Mesenchymal stem cell (in vitro differentiated cells and primary cell): ENCODE results near the gene TP53BP2.
A peak's percentile ranks its signal among the peaks of the same experiment; 100 is the strongest.
"Not testable (repeated sequence)": the region's sequence is repeated elsewhere in the genome, so short reads cannot be mapped to it uniquely, and the experiment has no call there.

Source experiments
- DNase-seq: peaks from one replicate; pipeline ENCODE4 v3.0.0-alpha.2; 2013
- H2AFZ ChIP-seq: one replicate; pipeline ENCODE4 v1.6.1; 2013; ENCODE audit warnings: low read depth, mild to moderate bottlenecking, control low read depth, inconsistent platforms, low read length, moderate library complexity
- H2AK5ac ChIP-seq: 2 replicates; pipeline ENCODE4 v1.6.1; 2013; ENCODE audit warnings: low read length, moderate library complexity, mild to moderate bottlenecking, inconsistent platforms; ENCODE audit not compliant: severe bottlenecking
- H2BK120ac ChIP-seq: one replicate; pipeline ENCODE4 v1.6.1; 2013; ENCODE audit warnings: low read depth, mild to moderate bottlenecking, inconsistent platforms, low read length, moderate library complexity
- H2BK12ac ChIP-seq, 2 experiments: one replicate each; pipeline ENCODE4 v1.6.1; 2013; ENCODE audit warnings: inconsistent platforms in 2 of 2, low read length in 2 of 2, mild to moderate bottlenecking in 2 of 2, moderate library complexity in 2 of 2, control low read depth in 1 of 2
- H2BK15ac ChIP-seq: one replicate; pipeline ENCODE4 v1.6.1; 2013; ENCODE audit warnings: mild to moderate bottlenecking, low read depth, inconsistent platforms; ENCODE audit not compliant: poor library complexity, severe bottlenecking
- H2BK5ac ChIP-seq: 2 replicates; pipeline ENCODE4 v1.6.1; 2013; ENCODE audit warnings: low read depth, mild to moderate bottlenecking, low read length, control low read depth, inconsistent platforms; ENCODE audit not compliant: poor library complexity, severe bottlenecking
- H3K14ac ChIP-seq, 2 experiments: one replicate each; pipeline ENCODE4 v1.6.1; 2013; ENCODE audit warnings: inconsistent platforms in 2 of 2, low read length in 2 of 2, control low read depth in 1 of 2, mild to moderate bottlenecking in 1 of 2, moderate library complexity in 1 of 2
- H3K18ac ChIP-seq, 2 experiments: one replicate each; pipeline ENCODE4 v1.6.1; 2013; ENCODE audit warnings: inconsistent platforms in 2 of 2, low read length in 2 of 2, control low read depth in 1 of 2, low read depth in 1 of 2, mild to moderate bottlenecking in 1 of 2
- H3K23ac ChIP-seq, 2 experiments: one replicate each; pipeline ENCODE4 v1.6.1; 2013; ENCODE audit warnings: inconsistent platforms in 2 of 2, low read length in 2 of 2, mild to moderate bottlenecking in 2 of 2, moderate library complexity in 2 of 2, control low read depth in 1 of 2
- H3K27ac ChIP-seq: 2 replicates; pipeline ENCODE4 v1.5.1; 2013; ENCODE audit warnings: mild to moderate bottlenecking, moderate library complexity, low read length, control low read depth, inconsistent platforms; ENCODE audit not compliant: poor library complexity, severe bottlenecking
- H3K27me3 ChIP-seq, 2 experiments: 2 replicates each; pipeline versions ENCODE4 v1.6.1 to v1.7.0; 2013; ENCODE audit warnings: low read length in 2 of 2, mild to moderate bottlenecking in 2 of 2, moderate library complexity in 2 of 2, control low read depth in 1 of 2, inconsistent platforms in 1 of 2; ENCODE audit not compliant: control insufficient read depth in 1 of 2, insufficient read depth in 1 of 2
- H3K36me3 ChIP-seq, 2 experiments: 2 replicates each; pipeline versions ENCODE4 v1.6.1 to v1.7.0; 2013; ENCODE audit warnings: low read length in 2 of 2, control low read depth in 1 of 2, inconsistent platforms in 1 of 2, low read depth in 1 of 2, mild to moderate bottlenecking in 1 of 2; ENCODE audit not compliant: insufficient read depth in 2 of 2, control insufficient read depth in 1 of 2
- H3K4ac ChIP-seq, 2 experiments: one replicate each; pipeline ENCODE4 v1.6.1; 2013; ENCODE audit warnings: inconsistent platforms in 2 of 2, low read length in 2 of 2, mild to moderate bottlenecking in 2 of 2, moderate library complexity in 2 of 2, control low read depth in 1 of 2, low read depth in 1 of 2
- H3K4me1 ChIP-seq: 2 replicates; pipeline ENCODE4 v1.6.1; 2013; ENCODE audit warnings: low read depth, low read length, control low read depth; ENCODE audit not compliant: control insufficient read depth, insufficient read depth
- H3K4me2 ChIP-seq: 2 replicates; pipeline ENCODE4 v1.6.1; 2013; ENCODE audit warnings: low read length, mild to moderate bottlenecking, inconsistent platforms; ENCODE audit not compliant: poor library complexity, severe bottlenecking
- H3K4me3 ChIP-seq, 2 experiments: 2 replicates each; pipeline versions ENCODE4 v1.5.1 to v1.7.0; 2013; ENCODE audit warnings: low read length in 2 of 2, mild to moderate bottlenecking in 2 of 2, control low read depth in 1 of 2, low read depth in 1 of 2; ENCODE audit not compliant: insufficient read depth in 1 of 2
- H3K79me1 ChIP-seq: replicated peaks from 2 replicates; pipeline ENCODE4 v1.6.1; 2013; ENCODE audit warnings: mild to moderate bottlenecking, control low read depth, low read length, inconsistent platforms; ENCODE audit not compliant: poor library complexity, severe bottlenecking
- H3K9ac ChIP-seq: 2 replicates; pipeline ENCODE4 v1.7.0; 2013; ENCODE audit warnings: mild to moderate bottlenecking, low read length, moderate library complexity
- H3K9me3 ChIP-seq: 2 replicates; pipeline ENCODE4 v1.7.0; 2013; ENCODE audit warnings: mild to moderate bottlenecking, low read length; ENCODE audit not compliant: control insufficient read depth
- H4K8ac ChIP-seq: one replicate; pipeline ENCODE4 v1.6.1; 2013; ENCODE audit warnings: inconsistent platforms, mild to moderate bottlenecking, low read length, moderate library complexity
- H4K91ac ChIP-seq: one replicate; pipeline ENCODE4 v1.6.1; 2013; ENCODE audit warnings: mild to moderate bottlenecking, low read length, inconsistent platforms
- WGBS: methylation state at CpG from one replicate; pipeline ENCODE4 v1.1.7; 2013; ENCODE audit warnings: mixed read lengths; 5-methylcytosine and 5-hydroxymethylcytosine counted together

Gene TP53BP2

DNA sequence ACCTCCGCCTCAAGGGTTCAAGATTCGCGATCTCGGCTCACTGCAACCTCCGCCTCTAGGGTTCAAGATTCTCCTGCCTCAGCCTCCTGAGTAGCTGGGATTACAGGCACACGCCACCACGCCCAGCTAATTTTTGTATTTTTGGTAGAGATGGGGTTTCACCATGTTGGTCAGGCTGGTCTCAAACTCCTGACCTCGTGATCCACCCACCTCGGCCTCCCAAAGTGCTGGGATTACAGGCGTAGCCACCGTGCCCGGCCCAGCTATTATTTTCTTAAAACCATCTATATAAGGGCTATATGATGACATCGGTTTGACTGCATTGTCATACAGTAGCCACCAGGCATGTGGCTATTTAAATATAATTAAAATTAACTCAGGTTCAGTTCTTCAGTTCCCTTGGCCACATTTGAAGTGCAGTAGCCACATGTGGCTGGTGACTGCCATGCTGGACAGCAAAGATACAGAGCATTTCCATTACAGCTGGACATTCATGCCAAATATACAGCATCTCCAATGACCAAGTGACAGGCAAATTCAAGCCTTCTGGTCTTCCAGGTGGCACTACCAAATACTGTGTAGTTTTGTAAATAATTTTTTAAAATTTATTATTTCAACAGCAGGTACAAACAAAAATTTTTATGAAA, 3.6 kb downstream of the TP53BP2 start:
- not testable (repeated sequence) for H2AFZ ChIP-seq

GRCh38 chr1:223840254-223840653, 5.5 kb downstream of the TP53BP2 start:
- H2AFZ ChIP-seq, result no peak overlapping the region
- H3K14ac ChIP-seq, result no peak overlapping the region
- no peak overlapping the region for H3K23ac ChIP-seq
- H3K4me3 ChIP-seq, result no peak overlapping the region
- H3K4me2 ChIP-seq, result no peak overlapping the region
- peak overlapping the region; percentile 59 for H3K9ac ChIP-seq
- H2BK5ac ChIP-seq, result no peak overlapping the region
- H2AK5ac ChIP-seq, result no peak overlapping the region
- peaks cover 11% of the 10 kb centered on the region for H3K4me1 ChIP-seq
- H3K36me3 ChIP-seq, result no peaks in the 10 kb centered on the region
- DNase-seq, result no peak
- no peak overlapping the region for H2BK120ac ChIP-seq
- H3K27ac ChIP-seq, result peak overlapping the region; percentile 13
- no peak overlapping the region for H2BK12ac ChIP-seq
- H3K27me3 ChIP-seq, result no peaks in the 10 kb centered on the region
- no peak overlapping the region for H4K91ac ChIP-seq
- no peak overlapping the region for H3K4ac ChIP-seq
- H3K9me3 ChIP-seq, result no peaks in the 10 kb centered on the region
- H3K79me1 ChIP-seq, result no peaks in the 10 kb centered on the region
- no peak overlapping the region for H4K8ac ChIP-seq
- no peak overlapping the region for H3K18ac ChIP-seq
- no peak overlapping the region for H2BK15ac ChIP-seq

More for the DNA sequence above, 3.6 kb downstream of the TP53BP2 start:
- H2AK5ac ChIP-seq, H3K23ac ChIP-seq, H3K9me3 ChIP-seq, H3K4me2 ChIP-seq, H3K4me1 ChIP-seq, H2BK5ac ChIP-seq, H3K36me3 ChIP-seq, H3K27ac ChIP-seq, H4K8ac ChIP-seq, H3K4me3 ChIP-seq, H2BK120ac ChIP-seq, DNase-seq, H3K14ac ChIP-seq, H3K4ac ChIP-seq, H3K79me1 ChIP-seq, H2BK12ac ChIP-seq, H3K18ac ChIP-seq, H4K91ac ChIP-seq, H3K27me3 ChIP-seq, H2BK15ac ChIP-seq: not testable (repeated sequence)
- 99% methylated on average over 8 of the region's 13 CpGs for WGBS
- H3K9ac ChIP-seq, result peak overlapping the region; percentile 19

DNA sequence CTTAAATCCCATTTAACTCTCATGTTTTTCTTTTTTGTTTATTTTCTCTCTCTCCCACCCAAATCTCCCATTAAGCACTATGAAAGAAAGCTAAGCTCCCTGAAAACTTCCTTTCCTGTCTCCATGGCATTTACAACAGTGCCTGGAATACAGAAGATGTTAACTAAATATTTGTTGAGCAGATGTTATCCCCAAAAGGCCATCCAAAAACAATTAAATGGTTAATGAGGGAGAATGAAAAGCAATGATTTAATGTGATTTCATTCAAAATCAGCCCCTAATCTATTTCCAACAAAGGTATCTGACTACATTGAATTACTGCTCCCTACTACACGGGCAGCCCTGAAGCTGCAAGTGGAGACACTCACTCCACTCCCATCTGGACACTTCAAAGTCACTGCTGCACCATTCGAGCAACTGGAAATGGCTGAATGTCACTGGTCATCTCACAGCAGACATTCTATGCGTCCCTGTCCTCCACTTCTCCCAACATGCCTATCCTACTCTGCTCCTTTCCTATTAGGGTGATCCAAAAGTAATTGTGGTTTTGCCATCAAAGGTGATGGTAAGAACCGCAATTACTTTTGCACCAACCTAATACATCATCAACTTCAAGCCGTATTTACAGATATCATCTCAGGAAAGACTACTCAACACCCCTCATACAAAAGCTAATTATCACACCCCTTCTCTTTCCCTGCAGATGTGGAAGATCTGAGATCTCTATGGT, 7.5 kb downstream of the TP53BP2 start:
- no peak overlapping the region for H2BK5ac ChIP-seq
- DNase-seq, result no peak
- H3K4me2 ChIP-seq, result no peak overlapping the region
- no peaks in the 10 kb centered on the region for H3K36me3 ChIP-seq
- H3K9me3 ChIP-seq, result no peaks in the 10 kb centered on the region
- H4K91ac ChIP-seq, result no peak overlapping the region
- H3K23ac ChIP-seq, result no peak overlapping the region
- H4K8ac ChIP-seq, result no peak overlapping the region
- H2BK12ac ChIP-seq, result peak overlapping the region in 1 of 2 experiments; percentile 34
- H3K4ac ChIP-seq, result peak overlapping the region in 1 of 2 experiments; percentile 25
- H3K14ac ChIP-seq, result no peak overlapping the region
- H3K27me3 ChIP-seq, result no peaks in the 10 kb centered on the region
- H2AK5ac ChIP-seq, result no peak overlapping the region
- H3K18ac ChIP-seq, result peak overlapping the region in 1 of 2 experiments; percentile 55
- no peak overlapping the region for H3K9ac ChIP-seq
- H3K4me3 ChIP-seq, result no peak overlapping the region
- peaks cover 11% of the 10 kb centered on the region for H3K4me1 ChIP-seq
- WGBS, result 79% methylated on average over 4 of the region's 5 CpGs
- no peak overlapping the region for H2BK15ac ChIP-seq
- no peak overlapping the region for H2AFZ ChIP-seq
- no peak overlapping the region for H3K27ac ChIP-seq
- H2BK120ac ChIP-seq, result no peak overlapping the region
- H3K79me1 ChIP-seq, result no peaks in the 10 kb centered on the region

- Histone ChIP-seq H3K9me3 (no peaks in the 10 kb centered on the region), H4K8ac (no peak overlapping the region), H2BK12ac (peak overlapping the region in 1 of 2 experiments; percentile 31), H3K4me3 (no peak overlapping the region), H2AFZ (no peak overlapping the region), H3K4me2 (no peak overlapping the region), H3K4me1 (peaks cover 12% of the 10 kb centered on the region), H4K91ac (no peak overlapping the region), H2BK120ac (no peak overlapping the region), H3K79me1 (no peaks in the 10 kb centered on the region), H3K4ac (peak overlapping the region in 1 of 2 experiments; percentile 73), H3K23ac (no peak overlapping the region), H2BK5ac (no peak overlapping the region), H3K9ac (no peak overlapping the region), H3K14ac (peak overlapping the region in 1 of 2 experiments; percentile 83), H3K18ac (no peak overlapping the region), H2AK5ac (no peak overlapping the region), H3K36me3 (no peaks in the 10 kb centered on the region), H2BK15ac (peak overlapping the region; percentile 40), H3K27ac (no peak overlapping the region), H3K27me3 (no peaks in the 10 kb centered on the region)
- WGBS, result 63% methylated on average over 10 of the region's 10 CpGs
- no peak for DNase-seq
These were observed 8.1 kb downstream of the TP53BP2 start for GRCh38 chr1:223837687-223838086.
